Posterior vena cava (tissue), 2 donors: ENCODE data around the gene SNAPIN. TPM values are rescaled to one million over a fixed set of nuclear protein-coding genes. Genes with fewer than 3 reads are reported as not detected.
A peak's percentile ranks its signal among the peaks of the same experiment; 100 is the strongest.

Experiments
- DNase-seq: peaks from one replicate; pipeline ENCODE4 v3.0.0-alpha.2; 2020; ENCODE audit warnings: low spot score
- intact Hi-C, 2 donors: fragments of 100-400 bp; cut with DNase I; formaldehyde crosslinking; loops; one replicate each; pipeline versions ENCODE4 v1.14.1 to v1.14.2; 2022 to 2023
- total RNA-seq, 2 donors: library from RNA; stranded (reverse); fragmentation: NEBNext Ultra II Directional; extraction: Animal tissue kit (Norgen Biotek cat#: 25700); gene quantifications; one replicate each; pipeline ENCODE4 v1.2.1, GENCODE V29; 2021
- donor health status: DM: yes; HTN: yes; CAD: no.
- donor health status: DM: yes; HTN: yes; CAD: no.

SNAPIN gene
- total RNA-seq, 2 donors from 2014 or later = 30.3 to 31.2 TPM

DNA sequence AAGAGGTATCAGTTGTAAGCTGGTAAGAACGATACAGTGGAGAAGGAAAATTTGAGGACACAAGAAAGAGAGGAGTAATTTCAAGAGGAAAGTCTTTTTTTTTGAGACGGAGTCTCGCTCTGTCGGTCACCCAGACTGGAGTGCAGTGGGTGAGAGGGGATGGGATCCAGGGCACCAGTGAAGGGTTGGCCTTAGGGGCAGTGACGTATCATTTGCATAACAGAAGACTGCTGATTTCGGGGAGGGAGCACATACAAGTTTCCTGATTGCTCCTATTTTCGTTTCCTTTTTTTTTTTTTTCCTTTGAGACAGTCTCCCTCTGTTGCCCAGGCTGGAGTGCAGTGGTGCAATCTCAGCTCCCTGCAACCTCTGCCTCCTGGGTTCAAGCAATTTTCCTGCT, 35.4 kb upstream of the SNAPIN start:
- DNase-seq = no peak
- intact Hi-C loops = loop anchor here in 1 of 2 donors (5.0 kb wide), 1 partner anchor 51 kb away; no protein-coding TSS in a partner anchor

DNA sequence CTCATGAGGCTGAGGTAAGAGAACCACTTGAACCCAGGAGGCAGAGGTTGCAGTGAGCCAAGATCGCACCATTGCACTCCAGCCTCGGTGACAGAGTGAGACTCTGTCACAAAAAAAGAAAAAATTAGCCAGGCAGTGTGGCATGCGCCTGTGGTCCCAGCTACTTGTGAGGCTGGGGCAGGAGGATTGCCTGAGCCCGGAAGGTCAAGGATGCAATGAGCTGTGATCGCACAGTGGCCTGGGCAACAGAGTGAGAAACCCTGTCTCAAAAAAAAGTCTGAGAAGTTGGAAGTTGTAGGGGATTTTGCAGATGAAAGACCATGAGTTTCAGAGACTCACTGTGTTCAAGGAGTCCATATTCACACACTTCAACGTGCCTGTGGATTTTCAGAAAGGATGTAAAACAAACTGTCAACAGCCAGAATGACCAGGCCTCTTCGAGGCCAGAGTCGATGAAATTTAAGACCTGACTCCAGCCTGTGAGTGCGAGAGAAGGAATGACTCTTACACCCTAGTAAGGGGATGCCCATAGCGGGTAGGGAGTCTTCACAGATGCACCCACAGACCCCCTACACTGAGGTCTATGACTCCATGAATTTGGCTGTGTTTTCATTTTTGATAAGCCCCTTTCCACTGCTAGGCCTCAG, 33.4 kb upstream of the SNAPIN start:
- no peak for DNase-seq

DNA sequence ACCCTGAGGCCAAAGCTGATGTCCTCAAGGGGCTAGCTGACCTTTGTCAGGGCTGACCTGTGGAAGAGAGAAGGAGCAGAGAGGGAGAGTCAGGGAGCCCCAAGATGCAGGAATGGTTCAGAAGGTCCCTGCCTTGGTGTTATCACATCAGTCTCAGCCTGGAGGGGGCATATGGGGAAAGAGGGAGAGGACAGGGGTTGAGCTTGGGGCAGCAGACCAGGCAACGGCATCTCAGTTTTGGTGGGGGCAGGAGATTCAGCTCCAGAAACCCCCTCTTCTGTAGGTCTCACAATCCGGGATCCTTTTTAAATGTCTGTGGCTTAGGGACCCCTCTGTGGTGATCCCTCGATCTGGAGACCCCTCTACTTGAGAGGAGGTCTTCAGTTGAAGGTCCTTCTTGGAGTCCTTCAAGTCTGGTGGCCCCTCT, 32.0 kb upstream of the SNAPIN start:
- no peak for DNase-seq
- intact Hi-C loops = no loop called here

More for the DNA sequence above, 33.4 kb upstream of the SNAPIN start:
- intact Hi-C loops = loop anchor here in 1 of 2 donors (5.0 kb wide), 1 partner anchor 53 kb away; no protein-coding TSS in a partner anchor

DNA sequence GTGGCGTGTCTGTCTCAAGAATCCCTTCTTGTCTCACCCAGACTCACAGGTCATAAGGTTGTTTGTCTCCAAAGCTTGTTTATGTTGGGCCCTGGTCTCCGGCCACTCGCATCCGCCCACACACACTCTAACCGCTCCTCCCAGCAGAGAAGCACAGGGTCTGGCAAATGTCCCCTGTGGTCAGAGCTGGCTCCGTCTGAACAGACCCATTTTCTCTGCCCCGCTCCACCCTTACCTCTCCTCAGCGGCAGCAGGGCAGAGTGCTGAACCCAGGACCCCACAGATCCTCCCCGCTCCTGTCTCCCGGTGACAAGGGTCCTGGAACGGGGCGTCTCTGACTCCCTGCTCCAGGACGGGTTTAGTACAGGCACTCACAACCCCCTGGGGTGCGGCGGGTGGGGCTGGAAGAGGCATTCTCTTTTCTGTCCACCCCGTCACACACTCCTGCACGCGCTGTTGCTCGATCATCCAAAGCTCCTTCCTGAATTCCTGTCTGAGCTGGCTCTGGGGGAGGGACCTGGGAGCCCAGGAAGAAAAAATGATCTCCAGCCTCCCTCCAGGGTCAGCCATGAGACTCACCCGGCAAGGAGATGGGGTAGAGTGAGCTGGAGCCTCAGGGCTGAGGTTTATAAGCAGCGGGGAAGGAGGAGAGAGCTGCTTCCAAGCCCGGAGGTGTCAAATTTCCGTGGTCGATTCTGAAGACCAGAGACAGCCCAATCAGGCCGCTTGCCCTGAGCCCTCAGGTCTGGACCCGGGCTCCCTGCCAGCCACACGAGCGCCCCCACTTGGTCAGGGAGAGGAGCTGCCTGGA, 31.4 kb upstream of the SNAPIN start, which contains the start of gene S100A13:
Gene S100A13 (minus strand): TSS at position 602 of the 811 bp plus-strand sequence. CDS start 1,033 bp downstream, outside the sequence.
- intact Hi-C loops = no loop called here
- DNase-seq = peak; percentile 92

DNA sequence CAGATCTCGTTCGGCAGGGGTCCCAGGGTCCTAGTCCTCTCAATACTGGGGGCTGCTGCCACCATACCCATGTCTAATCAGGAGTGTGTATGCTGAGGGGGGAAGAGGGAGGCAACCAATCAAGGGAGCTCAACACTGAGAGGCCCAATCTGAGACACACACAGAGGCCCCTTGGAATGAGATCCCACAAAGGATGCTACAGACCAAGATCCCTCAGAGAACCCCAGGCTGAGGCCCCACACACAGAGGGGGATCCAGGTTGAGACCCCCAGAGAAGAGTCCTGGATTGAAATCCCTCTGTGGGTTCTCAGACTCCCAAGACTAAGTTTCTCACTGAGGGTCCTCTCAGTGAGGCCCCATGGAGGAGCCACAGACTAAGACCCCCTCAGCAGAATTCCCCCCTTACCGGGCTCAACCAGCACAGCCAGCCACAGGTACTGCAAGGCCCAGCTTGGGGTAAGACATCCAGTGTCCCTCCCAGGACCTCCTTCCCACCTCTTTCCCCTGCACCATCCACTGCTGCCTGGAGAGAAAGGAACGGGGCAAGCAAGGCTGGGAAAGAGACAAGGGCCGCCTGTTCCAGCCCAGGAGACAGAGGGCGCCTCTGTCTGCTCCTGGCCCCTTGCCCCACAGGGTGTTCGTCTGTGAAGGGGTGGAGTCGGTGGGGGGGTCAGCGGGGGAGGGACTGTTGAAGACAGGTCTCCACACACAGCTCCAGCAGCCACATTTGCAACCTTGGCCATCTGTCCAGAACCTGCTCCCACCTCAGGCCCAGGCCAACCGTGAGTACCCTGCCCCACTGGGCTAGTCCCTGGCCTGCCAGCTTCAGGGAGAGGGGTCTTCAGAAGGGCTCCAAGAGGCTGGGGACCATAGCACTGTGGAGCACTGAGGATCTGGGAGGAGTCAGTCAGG, 30.5 kb upstream of the SNAPIN start, which contains the start of gene S100A1:
Gene S100A1 (plus strand): TSS at position 720 of the 912 bp plus-strand sequence. CDS start 2,088 bp downstream, outside the sequence.
- no peak for DNase-seq
- intact Hi-C loops = no loop called here

DNA sequence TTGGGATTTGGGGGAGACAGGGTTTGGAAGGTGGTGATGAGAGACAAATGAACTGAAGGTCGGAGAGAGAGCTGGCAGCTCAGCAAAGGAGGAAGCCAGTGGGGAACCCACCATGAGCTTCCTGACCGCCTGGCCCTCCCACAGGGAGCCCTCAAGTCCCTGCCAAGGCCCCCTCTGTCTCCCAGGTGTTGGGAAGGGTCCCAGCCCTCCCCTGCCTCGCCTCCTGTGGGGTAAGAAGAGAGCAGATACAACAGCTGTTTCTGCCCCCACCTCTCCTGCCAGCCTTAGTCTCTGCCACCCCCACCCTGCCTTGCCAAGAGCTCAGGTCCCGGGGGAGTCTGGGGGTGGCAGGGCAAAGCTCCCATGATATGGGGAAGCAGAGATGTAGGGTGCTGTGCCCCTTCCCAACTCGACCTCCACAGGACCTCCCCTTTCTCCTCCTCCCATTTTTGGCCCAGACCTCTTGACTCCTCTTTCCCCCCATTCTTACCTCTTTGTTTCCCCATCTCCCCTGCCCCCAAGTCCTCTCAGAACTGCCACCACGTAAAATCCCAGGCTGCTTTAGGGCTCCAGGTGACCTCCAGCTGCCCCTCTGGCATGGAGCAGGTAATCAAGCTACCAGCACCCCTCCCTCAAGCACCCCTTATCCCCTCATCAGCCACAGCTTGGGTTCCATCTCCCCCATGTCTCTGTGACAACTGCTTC, 29.7 kb upstream of the SNAPIN start:
- DNase-seq = no peak
- intact Hi-C loops = no loop called here

DNA sequence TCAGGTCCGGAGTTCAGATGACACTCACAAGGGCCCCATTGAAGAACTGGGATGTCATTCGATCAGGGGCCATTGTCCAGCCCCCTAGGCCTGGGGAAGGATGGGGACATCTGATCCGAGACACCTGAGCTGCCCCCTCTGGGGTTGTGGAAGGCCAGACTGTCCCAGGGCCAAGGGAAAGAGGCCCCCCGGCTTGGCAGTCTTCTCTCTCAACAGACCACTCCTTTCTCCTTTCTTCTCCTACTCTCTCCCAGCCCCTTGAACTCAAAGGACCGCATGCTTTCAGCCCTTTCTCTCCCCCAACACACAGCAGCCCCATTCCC, 29.2 kb upstream of the SNAPIN start:
- intact Hi-C loops = no loop called here
- DNase-seq = no peak

DNA sequence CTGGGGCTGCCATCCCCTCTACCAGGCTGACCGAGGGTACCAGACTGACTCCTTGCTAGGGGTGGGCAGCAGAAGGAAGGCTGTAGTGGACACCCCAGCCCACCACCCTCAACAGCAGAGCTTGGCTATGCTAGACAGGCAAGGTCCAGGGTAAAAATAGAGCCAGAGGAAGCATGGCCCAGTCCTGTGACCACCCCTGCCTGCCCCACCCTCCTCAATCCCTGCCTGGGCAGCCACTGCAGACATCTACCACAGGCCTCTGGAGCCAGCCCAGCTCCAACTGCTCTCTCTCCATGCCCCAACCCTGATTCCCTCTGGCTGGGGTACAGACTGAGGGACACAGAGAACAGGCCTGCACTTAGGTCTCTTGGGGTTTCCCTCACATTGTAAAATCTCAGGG, 28.5 kb upstream of the SNAPIN start:
- DNase-seq = no peak
- intact Hi-C loops = no loop called here

DNA sequence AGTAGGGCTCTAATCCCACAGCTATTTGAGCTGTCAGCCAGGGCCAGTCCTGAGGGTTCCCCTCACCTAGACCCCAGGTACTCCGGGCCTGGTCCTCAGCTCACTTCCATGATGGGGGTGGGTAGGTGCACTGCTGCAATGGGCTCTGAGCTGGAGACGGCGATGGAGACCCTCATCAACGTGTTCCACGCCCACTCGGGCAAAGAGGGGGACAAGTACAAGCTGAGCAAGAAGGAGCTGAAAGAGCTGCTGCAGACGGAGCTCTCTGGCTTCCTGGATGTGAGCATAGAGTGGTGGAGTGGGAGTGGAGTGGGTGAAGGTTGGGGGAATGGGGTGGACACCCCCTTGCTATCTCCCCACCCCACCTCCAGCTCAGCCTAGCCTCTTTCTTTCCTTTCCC, 28.1 kb upstream of the SNAPIN start:
- intact Hi-C loops = no loop called here
- no peak for DNase-seq

DNA sequence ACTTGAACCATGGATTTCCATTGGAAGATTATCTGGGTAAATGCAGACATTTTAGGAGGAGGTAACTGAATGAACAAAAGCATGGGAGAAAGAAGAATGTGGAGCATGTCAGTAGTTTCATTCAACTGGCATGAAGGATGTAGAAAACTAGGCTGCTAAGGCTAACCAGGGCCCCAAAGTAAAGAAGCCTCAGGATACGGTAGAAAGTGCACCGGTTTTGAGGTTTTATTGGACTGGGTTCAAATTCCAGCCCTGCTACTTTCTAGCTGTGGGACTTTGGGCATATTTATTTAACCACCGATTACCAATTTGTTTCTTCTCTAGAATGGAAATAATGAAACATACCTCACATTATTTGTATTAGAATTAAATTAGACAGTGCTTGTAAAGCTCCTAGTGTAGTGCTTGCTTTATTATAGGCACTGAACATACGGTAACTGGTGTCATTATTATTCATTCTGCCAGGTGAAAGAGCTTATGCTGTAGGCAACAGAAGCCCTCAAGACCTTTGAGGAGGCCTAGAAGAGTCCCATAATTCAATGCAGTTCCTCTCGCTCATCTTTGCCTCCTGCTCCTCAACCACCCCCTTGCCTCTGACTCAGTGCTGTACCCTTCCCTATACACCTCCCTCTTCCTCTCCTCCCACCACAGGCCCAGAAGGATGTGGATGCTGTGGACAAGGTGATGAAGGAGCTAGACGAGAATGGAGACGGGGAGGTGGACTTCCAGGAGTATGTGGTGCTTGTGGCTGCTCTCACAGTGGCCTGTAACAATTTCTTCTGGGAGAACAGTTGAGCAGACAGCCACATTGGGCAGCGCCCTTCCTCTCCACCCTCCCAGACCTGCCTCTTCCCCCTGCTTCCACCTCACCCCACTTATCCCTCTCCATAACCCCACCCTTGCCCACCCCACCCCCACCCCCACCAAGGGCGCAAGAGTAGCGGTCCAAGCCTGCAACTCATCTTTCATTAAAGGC, 27.2 kb upstream of the SNAPIN start:
- no peak for DNase-seq
- intact Hi-C loops = no loop called here

DNA sequence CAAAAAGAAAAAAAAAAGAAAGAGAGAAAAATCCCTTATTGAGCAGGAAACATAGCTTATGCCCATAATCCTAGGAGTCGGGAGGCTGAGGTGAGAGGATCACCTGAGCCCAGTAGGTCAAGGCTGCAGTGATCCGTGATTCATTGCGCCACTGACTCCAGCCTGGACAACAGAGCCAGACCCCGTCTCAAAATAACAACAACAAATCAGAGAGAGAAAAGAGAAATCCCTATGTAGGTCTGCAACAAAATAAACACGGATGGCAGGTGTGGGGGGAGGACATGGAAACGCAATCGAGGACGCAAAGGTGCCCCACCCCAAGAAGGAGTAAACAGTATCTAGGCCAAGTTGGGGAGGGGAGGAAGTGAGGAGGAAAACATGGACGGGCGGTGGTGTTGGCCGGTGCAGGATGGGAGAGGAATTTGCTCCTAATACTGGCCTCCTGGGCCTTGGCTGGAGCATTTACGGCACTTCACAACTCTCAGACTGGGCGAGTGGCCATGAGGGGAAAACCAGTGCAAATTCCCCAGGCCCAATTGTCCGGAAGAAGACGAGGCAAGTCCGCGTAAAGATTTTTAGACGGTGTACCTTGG, 25.2 kb upstream of the SNAPIN start:
- DNase-seq = peak; percentile 87
- intact Hi-C loops = no loop called here

DNA sequence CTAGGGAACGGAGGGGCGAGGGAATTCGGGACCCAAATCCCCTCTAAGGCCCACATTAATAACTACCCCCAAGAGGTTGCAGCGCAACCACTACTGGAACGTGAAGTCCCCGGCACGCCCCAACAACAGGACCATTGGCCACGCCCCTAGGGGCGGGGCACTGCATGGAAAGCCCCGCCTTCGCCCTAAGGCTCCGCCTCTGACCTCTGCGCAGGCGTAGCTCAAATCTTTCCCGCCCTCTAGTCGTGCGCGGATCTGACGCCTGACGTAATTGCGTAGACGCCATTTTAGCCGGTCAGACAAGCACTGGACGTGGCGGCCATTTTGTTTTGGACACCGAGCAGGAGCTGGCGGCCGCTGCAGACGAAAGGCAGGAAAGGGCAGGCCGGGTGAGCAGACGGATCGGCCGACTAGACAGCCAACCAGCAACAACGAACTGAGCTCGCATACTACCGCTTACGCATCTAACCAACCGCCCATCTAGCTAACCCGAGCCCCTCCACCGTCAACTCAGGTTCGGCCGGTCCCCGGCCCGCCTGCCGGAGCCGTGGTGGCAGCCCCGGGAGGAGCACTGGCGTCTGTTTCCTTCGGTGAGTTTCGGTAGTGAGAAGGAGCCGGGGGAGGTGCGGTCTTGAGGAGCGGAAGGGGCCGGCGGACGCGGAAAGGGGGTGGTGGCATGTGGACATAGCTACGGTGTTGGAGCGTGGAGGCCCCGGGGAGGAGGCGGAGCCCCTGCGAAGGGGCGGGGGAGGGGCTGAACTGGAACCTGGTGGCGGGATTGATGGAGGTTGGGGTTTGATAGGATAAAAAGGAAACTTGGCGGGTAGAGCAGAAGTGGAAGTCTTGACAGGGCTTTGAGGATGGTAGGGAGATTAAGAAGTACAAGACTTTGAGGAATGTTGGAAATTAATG, 24.5 kb upstream of the SNAPIN start, which contains the start of gene CHTOP:
Gene CHTOP (plus strand): TSS at position 313 of the 912 bp plus-strand sequence. CDS start 2,523 bp downstream, outside the sequence.
- peak; percentile 99 for DNase-seq
- intact Hi-C loops = no loop called here

DNA sequence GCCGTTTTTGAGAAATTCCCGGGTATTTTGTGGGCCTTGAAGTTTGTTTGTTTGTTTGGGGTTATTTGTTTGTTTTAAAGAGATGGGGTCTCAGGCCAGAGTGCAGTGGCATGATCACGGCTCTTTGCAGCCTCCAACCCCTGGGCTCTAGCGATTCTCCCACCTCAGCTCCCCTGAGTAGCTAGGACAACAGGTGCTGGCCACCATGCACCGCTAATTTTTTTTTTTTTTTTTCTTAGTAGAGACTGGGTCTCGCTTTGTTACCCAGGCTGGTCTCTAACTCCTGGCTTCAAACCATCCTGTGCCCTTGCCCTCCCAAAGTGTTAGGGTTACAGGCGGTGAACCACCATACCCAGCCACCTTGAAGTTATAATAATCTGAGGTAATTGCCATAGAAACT, 22.6 kb upstream of the SNAPIN start:
- intact Hi-C loops = no loop called here
- DNase-seq = no peak

DNA sequence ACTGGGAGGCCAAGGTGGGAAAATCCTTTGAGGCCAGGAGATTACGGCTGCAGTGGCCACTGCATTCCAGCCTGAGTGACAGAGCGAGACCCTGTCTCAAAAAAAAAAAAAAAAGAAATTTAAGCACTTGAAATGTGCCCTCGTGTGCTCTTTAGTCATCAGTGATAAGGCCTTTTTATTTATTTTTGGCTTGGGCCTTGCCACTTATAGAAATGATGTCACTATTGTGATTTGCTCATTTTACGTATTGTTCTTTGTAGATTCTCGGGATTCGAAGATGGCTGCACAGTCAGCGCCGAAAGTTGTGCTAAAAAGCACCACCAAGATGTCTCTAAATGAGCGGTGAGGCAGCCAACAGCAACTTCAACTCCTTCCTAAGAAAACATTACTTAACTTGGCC, 22.2 kb upstream of the SNAPIN start:
- intact Hi-C loops = no loop called here
- no peak for DNase-seq

DNA sequence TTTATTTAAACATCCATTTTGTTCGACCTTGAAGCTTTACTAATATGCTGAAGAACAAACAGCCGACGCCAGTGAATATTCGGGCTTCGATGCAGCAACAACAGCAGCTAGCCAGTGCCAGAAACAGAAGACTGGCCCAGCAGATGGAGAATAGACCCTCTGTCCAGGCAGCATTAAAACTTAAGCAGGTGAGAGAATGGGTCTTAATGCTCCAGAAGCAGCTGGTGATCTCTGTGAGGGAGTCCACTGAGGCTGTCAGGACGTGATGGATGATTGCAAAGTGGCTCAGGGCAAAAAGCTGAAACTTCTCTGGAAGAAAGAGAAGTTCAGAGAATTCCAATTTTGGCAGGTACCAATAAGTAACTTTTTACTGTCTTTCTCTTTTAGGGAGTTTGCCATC, 20.2 kb upstream of the SNAPIN start:
- intact Hi-C loops = no loop called here
- no peak for DNase-seq

DNA sequence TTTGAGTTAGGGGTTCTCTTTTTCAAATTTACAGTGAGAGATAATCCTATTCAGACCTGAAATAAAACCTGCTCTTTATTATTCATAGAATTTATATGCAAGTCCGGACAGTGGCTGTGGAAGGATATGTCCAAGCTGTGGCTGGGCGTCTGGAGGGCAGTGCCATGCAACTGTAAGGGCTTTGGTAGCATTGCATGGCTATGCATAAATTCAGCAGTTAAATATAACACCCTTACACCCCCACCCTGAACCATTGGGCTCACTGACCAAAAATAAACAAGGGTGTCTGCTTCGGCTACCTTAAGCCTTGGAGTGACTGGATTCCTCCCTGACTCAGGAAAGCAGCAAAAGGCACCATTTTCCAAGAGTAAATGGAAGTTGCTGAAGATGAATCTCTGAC, 19.2 kb upstream of the SNAPIN start:
- intact Hi-C loops = no loop called here
- no peak for DNase-seq
